SK-N-SH treated with all-trans-retinoic acid at 6 μM for 48 hours (cell line): ENCODE data around the gene PRADC1.

Source experiments
- ATAC-seq: fragments of 200-7000 bp; cut with Tn5 transposase; 3 replicates; pipeline ENCODE4 v1.9.1; 2020; ENCODE audit warnings: mild to moderate bottlenecking, moderate library complexity
- BACH2 ChIP-seq: fragments of 250-450 bp; sonication (Bioruptor Pico); IDR thresholded peaks from 2 replicates; pipeline ENCODE4 v1.9.0; 2021; ENCODE audit warnings: mild to moderate bottlenecking, borderline replicate concordance
- CSDC2 ChIP-seq: fragments of 250-450 bp; sonication (Bioruptor Pico); IDR thresholded peaks from 2 replicates; pipeline ENCODE4 v1.5.0; 2020; ENCODE audit warnings: mild to moderate bottlenecking, moderate library complexity
- ESRRG ChIP-seq: fragments of 250-450 bp; sonication (Bioruptor Pico); IDR thresholded peaks from 2 replicates; pipeline ENCODE4 v1.6.1; 2021; ENCODE audit warnings: mild to moderate bottlenecking
- OSR1 ChIP-seq: fragments of 250-450 bp; sonication (Bioruptor Pico); IDR thresholded peaks from 2 replicates; pipeline ENCODE4 v1.8.0; 2022; ENCODE audit warnings: moderate library complexity, mild to moderate bottlenecking, inconsistent platforms
- PPARA ChIP-seq: fragments of 250-450 bp; sonication (Bioruptor Pico); IDR thresholded peaks from 2 replicates; pipeline ENCODE4 v1.5.0; 2020; ENCODE audit warnings: mild to moderate bottlenecking, borderline replicate concordance
- RARB ChIP-seq: fragments of 250-450 bp; sonication (Bioruptor Pico); IDR thresholded peaks from 2 replicates; pipeline ENCODE4 v1.8.0; 2021; ENCODE audit warnings: mild to moderate bottlenecking, moderate library complexity
- SNAI2 ChIP-seq: fragments of 250-450 bp; sonication (Bioruptor Pico); IDR thresholded peaks from 2 replicates; pipeline ENCODE4 v1.5.0; 2020; ENCODE audit warnings: mild to moderate bottlenecking, moderate library complexity
- TCF4 ChIP-seq: fragments of 250-450 bp; sonication (Bioruptor Pico); IDR thresholded peaks from 2 replicates; pipeline ENCODE4 v1.8.0; 2021; ENCODE audit warnings: mild to moderate bottlenecking, moderate library complexity, borderline replicate concordance
- ZFP3 ChIP-seq: fragments of 250-450 bp; sonication (Bioruptor Pico); IDR thresholded peaks from 2 replicates; pipeline ENCODE4 v1.5.0; 2020; ENCODE audit warnings: mild to moderate bottlenecking, moderate library complexity
- ZFP30 ChIP-seq: fragments of 450-650 bp; formaldehyde crosslinking; IDR thresholded peaks from 2 replicates; pipeline ENCODE4 v1.5.0; 2022; ENCODE audit warnings: mild to moderate bottlenecking, moderate library complexity
- ZNF565 ChIP-seq: fragments of 450-650 bp; formaldehyde crosslinking; conservative IDR thresholded peaks from 2 replicates; pipeline ENCODE4 v1.5.0; 2020; ENCODE audit warnings: low read depth, mild to moderate bottlenecking, moderate library complexity
- ZNF70 ChIP-seq: fragments of 450-650 bp; formaldehyde crosslinking; IDR thresholded peaks from 2 replicates; pipeline ENCODE4 v1.5.0; 2020; ENCODE audit warnings: mild to moderate bottlenecking, moderate library complexity
- ZNF8 ChIP-seq: fragments of 450-650 bp; formaldehyde crosslinking; IDR thresholded peaks from 2 replicates; pipeline ENCODE4 v1.5.0; 2020; ENCODE audit warnings: mild to moderate bottlenecking, moderate library complexity
- TF ChIP-seq, protein P1 (sequence below): fragments of 250-450 bp; sonication (Bioruptor Pico); IDR thresholded peaks from 2 replicates; pipeline ENCODE4 v1.8.0; 2021; ENCODE audit warnings: low read depth, mild to moderate bottlenecking, moderate library complexity, borderline replicate concordance
- TF ChIP-seq, protein P2 (sequence below): fragments of 250-450 bp; sonication (Bioruptor Pico); IDR thresholded peaks from 2 replicates; pipeline ENCODE4 v1.5.0; 2020; ENCODE audit warnings: mild to moderate bottlenecking, moderate library complexity
- TF ChIP-seq, protein P3 (sequence below): fragments of 250-450 bp; sonication (Bioruptor Pico); IDR thresholded peaks from 2 replicates; pipeline ENCODE4 v1.8.0; 2020; ENCODE audit warnings: mild to moderate bottlenecking, moderate library complexity, borderline replicate concordance
- TF ChIP-seq, protein P4 (sequence below): fragments of 250-450 bp; sonication (Bioruptor Pico); IDR thresholded peaks from 2 replicates; pipeline ENCODE4 v1.5.1; 2021; ENCODE audit warnings: mild to moderate bottlenecking, moderate library complexity

The PRADC1 gene

DNA sequence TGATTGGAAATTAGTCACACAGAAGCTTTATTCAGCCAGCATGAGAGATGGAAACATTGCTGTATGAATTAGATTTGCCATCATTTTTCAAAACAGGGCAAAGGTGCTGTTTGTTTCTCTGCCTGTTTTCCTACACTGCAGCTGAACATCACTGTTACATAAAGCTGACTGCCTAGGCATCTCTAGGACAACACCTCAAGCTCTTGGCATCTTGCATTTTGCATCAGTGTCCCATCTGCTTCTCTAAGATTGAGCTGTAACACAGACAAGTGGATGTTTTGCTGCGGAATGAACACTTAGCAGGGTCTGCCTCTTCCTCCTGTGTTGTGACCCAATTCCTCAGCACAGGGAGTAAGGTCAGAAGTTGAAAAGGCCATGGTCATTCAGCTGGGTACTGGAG lies 5.9 kb upstream of the PRADC1 start:
- TF ChIP-seq, protein P1, sequence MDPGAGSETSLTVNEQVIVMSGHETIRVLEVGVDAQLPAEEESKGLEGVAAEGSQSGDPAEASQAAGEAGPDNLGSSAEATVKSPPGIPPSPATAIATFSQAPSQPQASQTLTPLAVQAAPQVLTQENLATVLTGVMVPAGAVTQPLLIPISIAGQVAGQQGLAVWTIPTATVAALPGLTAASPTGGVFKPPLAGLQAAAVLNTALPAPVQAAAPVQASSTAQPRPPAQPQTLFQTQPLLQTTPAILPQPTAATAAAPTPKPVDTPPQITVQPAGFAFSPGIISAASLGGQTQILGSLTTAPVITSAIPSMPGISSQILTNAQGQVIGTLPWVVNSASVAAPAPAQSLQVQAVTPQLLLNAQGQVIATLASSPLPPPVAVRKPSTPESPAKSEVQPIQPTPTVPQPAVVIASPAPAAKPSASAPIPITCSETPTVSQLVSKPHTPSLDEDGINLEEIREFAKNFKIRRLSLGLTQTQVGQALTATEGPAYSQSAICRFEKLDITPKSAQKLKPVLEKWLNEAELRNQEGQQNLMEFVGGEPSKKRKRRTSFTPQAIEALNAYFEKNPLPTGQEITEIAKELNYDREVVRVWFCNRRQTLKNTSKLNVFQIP (CRISPR knock-in tag) = no peak
- TF ChIP-seq ESRRG (CRISPR knock-in tag) = no peak
- TF ChIP-seq OSR1 (CRISPR knock-in tag) = no peak
- no peak for TF ChIP-seq ZNF565 (CRISPR knock-in tag)
- TF ChIP-seq ZFP3 (CRISPR knock-in tag) = no peak
- TF ChIP-seq ZFP30 = no peak
- TF ChIP-seq ZNF8 (CRISPR knock-in tag) = no peak
- ATAC-seq = no peak

DNA sequence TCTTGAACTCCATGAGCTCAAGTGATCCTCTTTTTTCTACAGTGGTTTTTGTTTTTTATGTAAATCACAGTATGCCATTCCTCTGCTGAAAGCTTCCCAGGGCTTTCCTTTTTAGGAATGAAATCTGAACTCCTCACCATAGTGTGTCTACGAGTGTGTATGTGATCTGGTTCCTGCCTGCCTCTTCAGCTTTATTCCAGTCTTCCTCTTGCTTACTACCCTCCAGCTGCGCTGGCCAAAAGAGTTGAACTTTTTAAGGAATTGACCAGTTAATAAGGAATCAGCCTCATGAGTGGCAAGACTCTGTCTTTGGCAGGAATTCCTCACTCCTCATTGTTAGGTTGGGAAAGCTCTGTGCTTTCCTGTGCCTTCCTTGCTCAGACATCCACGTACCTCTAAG lies 5.1 kb upstream of the PRADC1 start:
- TF ChIP-seq ZFP3 (CRISPR knock-in tag) (no peak), CSDC2 (CRISPR knock-in tag) (no peak), SNAI2 (no peak), ZNF565 (CRISPR knock-in tag) (no peak), TCF4 (no peak)
- no peak for ATAC-seq

DNA sequence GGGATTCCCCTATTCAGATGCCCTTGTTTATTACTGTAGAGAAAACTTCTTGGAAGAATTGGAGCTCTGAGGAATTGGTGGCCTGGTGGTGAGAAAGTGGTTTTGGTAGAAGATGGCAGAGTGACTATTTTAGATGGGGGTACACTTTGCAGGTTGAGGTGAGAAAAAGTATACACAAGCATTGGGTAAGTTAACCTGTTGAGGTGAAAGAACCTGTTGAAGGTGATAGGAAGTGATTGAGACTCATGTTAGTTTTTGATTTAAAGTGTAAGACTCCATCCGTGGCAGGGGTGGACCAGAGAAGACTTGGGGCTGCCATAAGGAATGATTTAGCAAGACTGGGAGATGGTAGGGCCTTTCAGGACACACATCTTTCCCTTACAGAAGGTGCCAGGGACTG lies 4.1 kb upstream of the PRADC1 start:
- TF ChIP-seq, protein P2, sequence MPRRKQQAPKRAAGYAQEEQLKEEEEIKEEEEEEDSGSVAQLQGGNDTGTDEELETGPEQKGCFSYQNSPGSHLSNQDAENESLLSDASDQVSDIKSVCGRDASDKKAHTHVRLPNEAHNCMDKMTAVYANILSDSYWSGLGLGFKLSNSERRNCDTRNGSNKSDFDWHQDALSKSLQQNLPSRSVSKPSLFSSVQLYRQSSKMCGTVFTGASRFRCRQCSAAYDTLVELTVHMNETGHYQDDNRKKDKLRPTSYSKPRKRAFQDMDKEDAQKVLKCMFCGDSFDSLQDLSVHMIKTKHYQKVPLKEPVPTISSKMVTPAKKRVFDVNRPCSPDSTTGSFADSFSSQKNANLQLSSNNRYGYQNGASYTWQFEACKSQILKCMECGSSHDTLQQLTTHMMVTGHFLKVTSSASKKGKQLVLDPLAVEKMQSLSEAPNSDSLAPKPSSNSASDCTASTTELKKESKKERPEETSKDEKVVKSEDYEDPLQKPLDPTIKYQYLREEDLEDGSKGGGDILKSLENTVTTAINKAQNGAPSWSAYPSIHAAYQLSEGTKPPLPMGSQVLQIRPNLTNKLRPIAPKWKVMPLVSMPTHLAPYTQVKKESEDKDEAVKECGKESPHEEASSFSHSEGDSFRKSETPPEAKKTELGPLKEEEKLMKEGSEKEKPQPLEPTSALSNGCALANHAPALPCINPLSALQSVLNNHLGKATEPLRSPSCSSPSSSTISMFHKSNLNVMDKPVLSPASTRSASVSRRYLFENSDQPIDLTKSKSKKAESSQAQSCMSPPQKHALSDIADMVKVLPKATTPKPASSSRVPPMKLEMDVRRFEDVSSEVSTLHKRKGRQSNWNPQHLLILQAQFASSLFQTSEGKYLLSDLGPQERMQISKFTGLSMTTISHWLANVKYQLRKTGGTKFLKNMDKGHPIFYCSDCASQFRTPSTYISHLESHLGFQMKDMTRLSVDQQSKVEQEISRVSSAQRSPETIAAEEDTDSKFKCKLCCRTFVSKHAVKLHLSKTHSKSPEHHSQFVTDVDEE = no peak
- TF ChIP-seq ZNF8 (CRISPR knock-in tag) (no peak), CSDC2 (CRISPR knock-in tag) (no peak), ZNF70 (no peak), ZNF565 (CRISPR knock-in tag) (no peak), ESRRG (CRISPR knock-in tag) (no peak)
- TF ChIP-seq, protein P3, sequence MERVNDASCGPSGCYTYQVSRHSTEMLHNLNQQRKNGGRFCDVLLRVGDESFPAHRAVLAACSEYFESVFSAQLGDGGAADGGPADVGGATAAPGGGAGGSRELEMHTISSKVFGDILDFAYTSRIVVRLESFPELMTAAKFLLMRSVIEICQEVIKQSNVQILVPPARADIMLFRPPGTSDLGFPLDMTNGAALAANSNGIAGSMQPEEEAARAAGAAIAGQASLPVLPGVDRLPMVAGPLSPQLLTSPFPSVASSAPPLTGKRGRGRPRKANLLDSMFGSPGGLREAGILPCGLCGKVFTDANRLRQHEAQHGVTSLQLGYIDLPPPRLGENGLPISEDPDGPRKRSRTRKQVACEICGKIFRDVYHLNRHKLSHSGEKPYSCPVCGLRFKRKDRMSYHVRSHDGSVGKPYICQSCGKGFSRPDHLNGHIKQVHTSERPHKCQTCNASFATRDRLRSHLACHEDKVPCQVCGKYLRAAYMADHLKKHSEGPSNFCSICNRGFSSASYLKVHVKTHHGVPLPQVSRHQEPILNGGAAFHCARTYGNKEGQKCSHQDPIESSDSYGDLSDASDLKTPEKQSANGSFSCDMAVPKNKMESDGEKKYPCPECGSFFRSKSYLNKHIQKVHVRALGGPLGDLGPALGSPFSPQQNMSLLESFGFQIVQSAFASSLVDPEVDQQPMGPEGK (CRISPR knock-in tag) = no peak

DNA sequence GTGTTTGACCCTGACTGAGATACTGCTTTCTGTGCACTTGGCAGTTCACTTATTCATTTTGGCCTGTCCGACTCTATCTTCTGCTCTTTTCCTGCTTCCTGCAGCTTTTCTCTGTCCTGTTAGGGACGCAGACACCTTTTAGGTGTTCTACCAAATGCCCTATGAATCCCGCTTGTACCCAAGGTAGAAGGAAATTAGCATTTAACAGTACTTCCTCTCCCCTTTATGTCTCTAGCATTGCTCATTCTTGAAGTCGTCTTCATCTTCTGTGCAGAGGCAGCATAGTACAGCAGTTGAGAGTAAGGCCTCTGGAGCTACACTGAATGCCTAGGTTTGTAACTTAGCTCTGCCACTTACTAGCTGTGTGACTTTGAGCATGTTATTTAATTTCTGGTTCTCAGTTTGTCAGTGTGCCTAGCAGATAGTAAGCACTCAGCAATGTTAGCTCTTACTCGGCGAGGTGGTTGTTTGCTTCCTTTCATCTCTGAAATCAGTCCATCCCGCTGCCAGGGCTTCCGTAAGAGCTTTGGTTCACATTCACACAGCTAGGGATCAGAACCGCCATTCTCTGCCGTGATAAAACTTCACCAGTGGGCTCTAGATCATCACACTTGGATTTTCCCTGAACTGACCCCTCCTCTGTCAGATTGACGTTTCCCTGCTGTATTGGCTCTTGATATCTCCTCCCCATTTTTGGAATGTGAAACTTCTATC lies 2.4 kb upstream of the PRADC1 start:
- TF ChIP-seq ZNF565 (CRISPR knock-in tag) = no peak
- TF ChIP-seq, protein P4, sequence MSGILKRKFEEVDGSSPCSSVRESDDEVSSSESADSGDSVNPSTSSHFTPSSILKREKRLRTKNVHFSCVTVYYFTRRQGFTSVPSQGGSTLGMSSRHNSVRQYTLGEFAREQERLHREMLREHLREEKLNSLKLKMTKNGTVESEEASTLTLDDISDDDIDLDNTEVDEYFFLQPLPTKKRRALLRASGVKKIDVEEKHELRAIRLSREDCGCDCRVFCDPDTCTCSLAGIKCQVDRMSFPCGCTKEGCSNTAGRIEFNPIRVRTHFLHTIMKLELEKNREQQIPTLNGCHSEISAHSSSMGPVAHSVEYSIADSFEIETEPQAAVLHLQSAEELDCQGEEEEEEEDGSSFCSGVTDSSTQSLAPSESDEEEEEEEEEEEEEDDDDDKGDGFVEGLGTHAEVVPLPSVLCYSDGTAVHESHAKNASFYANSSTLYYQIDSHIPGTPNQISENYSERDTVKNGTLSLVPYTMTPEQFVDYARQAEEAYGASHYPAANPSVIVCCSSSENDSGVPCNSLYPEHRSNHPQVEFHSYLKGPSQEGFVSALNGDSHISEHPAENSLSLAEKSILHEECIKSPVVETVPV (CRISPR knock-in tag) = no peak
- TF ChIP-seq SNAI2 = no peak
- no peak for TF ChIP-seq ZNF8 (CRISPR knock-in tag)
- no peak for TF ChIP-seq BACH2 (CRISPR knock-in tag)
- no peak for TF ChIP-seq ESRRG (CRISPR knock-in tag)
- no peak for TF ChIP-seq CSDC2 (CRISPR knock-in tag)
- no peak for TF ChIP-seq RARB (CRISPR knock-in tag)
- no peak for TF ChIP-seq ZFP3 (CRISPR knock-in tag)
- TF ChIP-seq OSR1 (CRISPR knock-in tag) = no peak
- no peak for TF ChIP-seq PPARA (CRISPR knock-in tag)
- TF ChIP-seq TCF4 = no peak
- TF ChIP-seq, protein P1 (CRISPR knock-in tag) = no peak
- ATAC-seq = no peak

More for the DNA sequence above, 4.1 kb upstream of the PRADC1 start:
- no peak for ATAC-seq
